ENCODE results near the gene PPP1R3F. TPM values are rescaled to one million over a fixed set of nuclear protein-coding genes. Genes with fewer than 3 reads are reported as not detected.
"Not testable (repeated sequence)": the region's sequence is repeated elsewhere in the genome, so short reads cannot be mapped to it uniquely, and the experiment has no call there.

Gene PPP1R3F
- total and polyA plus RNA-seq, 4 donors = 0.78 to 1.7 (median 1.4) TPM

GRCh38 chrX:49292400-49293362 is 23.1 kb downstream of the PPP1R3F start:
- H3K27me3 ChIP-seq (ENCODE audit: control insufficient read depth in 4 of 4, insufficient read depth in 4 of 4, low read length in 3 of 4) = no peaks in the 10 kb centered on the region
- H3K4me3 ChIP-seq (ENCODE audit: low read depth in 1 of 3, low read length in 3 of 3) = no peak overlapping the region
- 86% methylated on average over 17 of the region's 17 CpGs for WGBS
- H3K9ac ChIP-seq (ENCODE audit: low read depth in 1 of 2, low read length in 2 of 2) = no peak overlapping the region
- H3K9me3 ChIP-seq (ENCODE audit: control insufficient read depth in 4 of 4, low read length in 3 of 4) = no peaks in the 10 kb centered on the region
- no peak overlapping the region for H3K27ac ChIP-seq (ENCODE audit: low read depth in 1 of 2, low read length in 2 of 2)
- no peak for TF ChIP-seq FOXA2 (IDR thresholded peaks at IDR 0.05)
- no peak for TF ChIP-seq MAX (IDR thresholded peaks at IDR 0.05)
- no peak for TF ChIP-seq FOXA1 (IDR thresholded peaks at IDR 0.05)
- no peak for TF ChIP-seq HNF4G (IDR thresholded peaks at IDR 0.05)
- TF ChIP-seq JUND (IDR thresholded peaks at IDR 0.05) = no peak
- no peak for TF ChIP-seq CTCF (IDR thresholded peaks at IDR 0.05; ENCODE audit: low read depth, low read length, missing input control)
- TF ChIP-seq RXRA (IDR thresholded peaks at IDR 0.05) = no peak
- no peak for TF ChIP-seq SP1 (IDR thresholded peaks at IDR 0.05)
- TF ChIP-seq HNF4A (conservative IDR thresholded peaks at IDR 0.05) = no peak
- TF ChIP-seq EGR1 (IDR thresholded peaks at IDR 0.05; ENCODE audit: low read depth in 2 of 2) = no peak
- H3K36me3 ChIP-seq (ENCODE audit: control insufficient read depth in 4 of 4, insufficient read depth in 3 of 4, low read depth in 1 of 4, low read length in 3 of 4) = no peaks in the 10 kb centered on the region
- H3K4me1 ChIP-seq (ENCODE audit: control insufficient read depth in 4 of 4, insufficient read depth in 4 of 4, low read length in 3 of 4) = peaks cover 0 to 4% (median under 1%) of the 10 kb centered on the region in 4 donors
- no peak for DNase-seq (ENCODE audit: low spot score)

GRCh38 chrX:49299293-49299692 is 29.7 kb downstream of the PPP1R3F start:
- H3K27me3 ChIP-seq (ENCODE audit: control insufficient read depth in 4 of 4, insufficient read depth in 4 of 4, low read length in 3 of 4); H3K27ac ChIP-seq (ENCODE audit: low read depth in 1 of 2, low read length in 2 of 2); H3K36me3 ChIP-seq (ENCODE audit: control insufficient read depth in 4 of 4, insufficient read depth in 3 of 4, low read depth in 1 of 4, low read length in 3 of 4); H3K4me1 ChIP-seq (ENCODE audit: control insufficient read depth in 4 of 4, insufficient read depth in 4 of 4, low read length in 3 of 4); H3K9ac ChIP-seq (ENCODE audit: low read depth in 1 of 2, low read length in 2 of 2); H3K4me3 ChIP-seq (ENCODE audit: low read depth in 1 of 3, low read length in 3 of 3); DNase-seq (ENCODE audit: low spot score); H3K9me3 ChIP-seq (ENCODE audit: control insufficient read depth in 4 of 4, low read length in 3 of 4): not testable (repeated sequence)
- 92% methylated on average over 5 of the region's 5 CpGs for WGBS

GRCh38 chrX:49300703-49301102 is 31.1 kb downstream of the PPP1R3F start:
- Histone ChIP-seq H3K27me3 (ENCODE audit: control insufficient read depth in 4 of 4, insufficient read depth in 4 of 4, low read length in 3 of 4) (no peaks in the 10 kb centered on the region), H3K4me3 (ENCODE audit: low read depth in 1 of 3, low read length in 3 of 3) (no peak overlapping the region), H3K27ac (ENCODE audit: low read depth in 1 of 2, low read length in 2 of 2) (no peak overlapping the region), H3K36me3 (ENCODE audit: control insufficient read depth in 4 of 4, insufficient read depth in 3 of 4, low read depth in 1 of 4, low read length in 3 of 4) (no peaks in the 10 kb centered on the region), H3K9ac (ENCODE audit: low read depth in 1 of 2, low read length in 2 of 2) (no peak overlapping the region), H3K9me3 (ENCODE audit: control insufficient read depth in 4 of 4, low read length in 3 of 4) (no peaks in the 10 kb centered on the region), H3K4me1 (ENCODE audit: control insufficient read depth in 4 of 4, insufficient read depth in 4 of 4, low read length in 3 of 4) (no peaks in the 10 kb centered on the region)
- no peak for DNase-seq (ENCODE audit: low spot score)
- WGBS = 88% methylated on average over 1 of the region's 1 CpG
- TF ChIP-seq FOXA2 (IDR thresholded peaks at IDR 0.05) (no peak), NR2F2 (IDR thresholded peaks at IDR 0.05) (no peak), SP1 (IDR thresholded peaks at IDR 0.05) (no peak), YY1 (IDR thresholded peaks at IDR 0.05) (no peak), HNF4G (IDR thresholded peaks at IDR 0.05) (no peak), CTCF (IDR thresholded peaks at IDR 0.05; ENCODE audit: low read depth, low read length, missing input control) (no peak), ATF3 (IDR thresholded peaks at IDR 0.05) (no peak), REST (IDR thresholded peaks at IDR 0.05) (no peak), EGR1 (IDR thresholded peaks at IDR 0.05; ENCODE audit: low read depth in 2 of 2) (no peak)

All from liver (tissue), 9 donors.